ENCODE results near the gene AKTIP. TPM values are rescaled to one million over a fixed set of nuclear protein-coding genes. Genes with fewer than 3 reads are reported as not detected.
A peak's percentile ranks its signal among the peaks of the same experiment; 100 is the strongest.

The AKTIP gene
- total RNA-seq, 2 experiments from 2014 or later, result 60.9 to 66.6 TPM

- DNase-seq (no peak), ATAC-seq (ENCODE audit: low read depth) (no peak)
- H3K27ac Mint-ChIP-seq, result no peak overlapping the region
- peaks cover 20% of the 10 kb centered on the region for H3K9me3 Mint-ChIP-seq
- peaks cover 14% of the 10 kb centered on the region for H3K4me1 Mint-ChIP-seq
- H3K27me3 Mint-ChIP-seq, result no peaks in the 10 kb centered on the region
- H3K4me3 Mint-ChIP-seq, result no peak overlapping the region
- POLR2A ChIA-PET, result interaction anchor here (1.0 kb wide), 1 partner anchor 17 kb away, joined by 3 read pairs; the partner anchor contains the start of gene AKTIP
- H3K36me3 Mint-ChIP-seq, result peaks cover 77% of the 10 kb centered on the region
Observed at GRCh38 chr16:53486230-53486629, 16.8 kb downstream of the AKTIP start.

DNA sequence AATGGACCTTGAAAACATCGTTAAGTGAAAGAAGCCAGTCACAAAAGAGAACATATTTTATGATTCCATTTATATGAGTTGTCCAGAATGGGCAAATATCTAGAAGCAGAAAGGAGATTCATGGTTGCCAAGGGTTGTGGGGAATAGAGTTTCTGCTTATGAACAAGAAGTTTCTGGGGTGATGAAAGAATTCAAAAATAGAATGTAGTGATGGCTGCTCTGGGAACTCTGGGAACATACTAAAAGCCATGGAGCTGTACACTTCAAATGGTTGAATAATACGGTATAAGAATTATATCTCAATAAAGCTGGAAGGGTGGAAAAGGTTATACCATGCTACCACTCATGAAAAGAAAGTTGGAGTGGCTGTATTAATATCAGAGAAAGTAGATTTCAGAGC, 18.5 kb downstream of the AKTIP start:
- H3K4me3 Mint-ChIP-seq, result no peak overlapping the region
- peaks cover 20% of the 10 kb centered on the region for H3K9me3 Mint-ChIP-seq
- no peaks in the 10 kb centered on the region for H3K27me3 Mint-ChIP-seq
- no peak for ATAC-seq (ENCODE audit: low read depth)
- DNase-seq, result no peak
- peaks cover 84% of the 10 kb centered on the region for H3K36me3 Mint-ChIP-seq
- H3K4me1 Mint-ChIP-seq, result peaks cover 12% of the 10 kb centered on the region
- no peak overlapping the region for H3K27ac Mint-ChIP-seq
- POLR2A ChIA-PET, result no interaction called here

DNA sequence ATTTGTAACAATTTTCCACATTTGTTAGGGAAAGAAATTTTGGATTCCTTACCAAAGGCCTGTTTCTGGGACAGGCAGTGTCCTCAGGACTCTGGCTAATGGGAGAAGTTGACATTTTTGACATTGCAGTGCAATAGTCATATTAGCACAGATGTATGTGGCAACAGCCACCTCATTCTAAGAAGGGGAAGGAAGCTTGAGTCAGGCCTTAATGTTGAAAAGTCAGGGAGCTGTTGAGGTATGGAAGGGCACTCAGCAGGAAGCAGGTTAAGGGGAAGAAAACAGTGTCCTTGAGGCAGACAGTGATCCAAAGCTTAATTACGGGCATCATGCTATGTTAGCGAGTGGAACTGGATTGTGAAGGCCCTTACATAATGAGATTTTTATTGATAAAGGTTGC, 20.9 kb downstream of the AKTIP start:
- ATAC-seq (ENCODE audit: low read depth) (no peak), DNase-seq (no peak)
- Mint-ChIP-seq H3K4me3 (no peak overlapping the region), H3K27me3 (no peaks in the 10 kb centered on the region), H3K27ac (peak overlapping the region; percentile 26), H3K4me1 (peaks cover 15% of the 10 kb centered on the region), H3K36me3 (peaks cover 91% of the 10 kb centered on the region), H3K9me3 (peaks cover 24% of the 10 kb centered on the region)
- POLR2A ChIA-PET, result interaction anchor here (1.1 to 1.5 kb wide), 4 partner anchors 12 to 45 kb away, joined by 3 to 5 read pairs (median 4); no protein-coding TSS in a partner anchor

DNA sequence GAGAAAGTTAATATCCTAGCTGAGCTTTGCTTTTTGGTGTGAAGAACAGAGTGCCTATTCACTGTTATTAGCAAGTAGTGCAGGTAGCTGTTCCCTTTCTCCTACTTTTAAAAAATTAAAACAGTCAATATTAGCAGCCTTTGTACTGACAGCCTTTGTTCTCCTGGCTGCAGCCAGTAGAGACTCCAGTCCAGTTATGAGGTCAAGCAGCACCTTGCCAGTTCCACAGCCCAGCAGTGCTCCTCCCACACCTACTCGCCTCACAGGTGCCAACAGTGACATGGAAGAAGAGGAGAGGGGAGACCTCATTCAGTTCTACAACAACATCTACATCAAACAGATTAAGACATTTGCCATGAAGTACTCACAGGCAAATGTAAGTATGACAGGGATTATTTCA, 22.6 kb downstream of the AKTIP start:
- POLR2A ChIA-PET, result interaction anchor here (1.0 to 1.8 kb wide), 3 partner anchors 23 to 46 kb away, joined by 3 to 4 read pairs (median 4); partner anchors contain the start of gene RBL2
- H3K9me3 Mint-ChIP-seq, result peaks cover 21% of the 10 kb centered on the region
- H3K4me3 Mint-ChIP-seq, result no peak overlapping the region
- H3K36me3 Mint-ChIP-seq, result peaks cover 90% of the 10 kb centered on the region
- ATAC-seq (ENCODE audit: low read depth) (no peak), DNase-seq (no peak)
- no peak overlapping the region for H3K27ac Mint-ChIP-seq
- peaks cover 23% of the 10 kb centered on the region for H3K4me1 Mint-ChIP-seq
- H3K27me3 Mint-ChIP-seq, result no peaks in the 10 kb centered on the region

- Mint-ChIP-seq H3K4me3 (no peak overlapping the region), H3K9me3 (peaks cover 12% of the 10 kb centered on the region), H3K27ac (no peak overlapping the region), H3K27me3 (no peaks in the 10 kb centered on the region), H3K4me1 (peaks cover 28% of the 10 kb centered on the region), H3K36me3 (peaks cover 86% of the 10 kb centered on the region)
- ATAC-seq (ENCODE audit: low read depth) (no peak), DNase-seq (no peak)
- POLR2A ChIA-PET, result interaction anchor here (0.5 to 1.8 kb wide), 2 partner anchors 29 to 43 kb away, joined by 3 to 4 read pairs; no protein-coding TSS in a partner anchor
Observed at GRCh38 chr16:53478965-53479364, 24.0 kb downstream of the AKTIP start.

GRCh38 chr16:53476867-53477266, 26.1 kb downstream of the AKTIP start:
- POLR2A ChIA-PET, result interaction anchor here (0.6 to 1.2 kb wide), 5 partner anchors 20 to 180 kb away, joined by 3 to 4 read pairs (median 3); partner anchors contain the start of gene AKTIP
- H3K4me1 Mint-ChIP-seq, result peaks cover 26% of the 10 kb centered on the region
- H3K4me3 Mint-ChIP-seq, result peak overlapping the region; percentile 60
- H3K9me3 Mint-ChIP-seq, result peaks cover 7% of the 10 kb centered on the region
- DNase-seq (no peak), ATAC-seq (ENCODE audit: low read depth) (no peak)
- H3K36me3 Mint-ChIP-seq, result peaks cover 87% of the 10 kb centered on the region
- H3K27me3 Mint-ChIP-seq, result no peaks in the 10 kb centered on the region
- H3K27ac Mint-ChIP-seq, result peak overlapping the region; percentile 68

- no peaks in the 10 kb centered on the region for H3K9me3 Mint-ChIP-seq
- peak overlapping the region; percentile 27 for H3K27ac Mint-ChIP-seq
- ATAC-seq (ENCODE audit: low read depth), result no peak
- POLR2A ChIA-PET, result interaction anchor here (0.6 kb wide), 1 partner anchor 152 kb away, joined by 3 read pairs; no protein-coding TSS in a partner anchor
- no peaks in the 10 kb centered on the region for H3K27me3 Mint-ChIP-seq
- H3K36me3 Mint-ChIP-seq, result peaks cover 45% of the 10 kb centered on the region
- DNase-seq, result no peak
- H3K4me1 Mint-ChIP-seq, result peaks cover 19% of the 10 kb centered on the region
- H3K4me3 Mint-ChIP-seq, result no peak overlapping the region
Observed at GRCh38 chr16:53465606-53466280, 37.3 kb downstream of the AKTIP start.

DNA sequence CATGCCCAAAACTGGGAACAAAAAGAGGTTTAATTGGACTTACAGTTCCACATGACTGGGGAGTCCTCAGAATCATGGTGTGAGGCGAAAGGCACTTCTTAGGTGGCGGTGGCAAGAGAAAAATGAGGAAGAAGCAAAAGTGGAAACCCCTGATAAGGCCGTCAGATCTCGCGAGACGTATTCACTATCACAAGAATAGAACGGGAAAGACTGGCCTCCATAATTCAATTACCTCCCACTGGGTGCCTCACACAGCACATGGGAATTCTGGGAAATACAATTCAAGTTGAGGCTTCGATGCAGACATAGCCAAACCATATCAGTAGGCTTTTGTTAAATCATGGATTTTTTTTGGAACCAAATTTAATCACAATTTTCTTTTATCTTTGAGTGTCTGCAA, 44.4 kb downstream of the AKTIP start:
- H3K4me1 Mint-ChIP-seq, result peaks cover 68% of the 10 kb centered on the region
- DNase-seq, result no peak
- peak overlapping the region; percentile 84 for H3K4me3 Mint-ChIP-seq
- no peaks in the 10 kb centered on the region for H3K9me3 Mint-ChIP-seq
- peaks cover 69% of the 10 kb centered on the region for H3K36me3 Mint-ChIP-seq
- H3K27me3 Mint-ChIP-seq, result no peaks in the 10 kb centered on the region
- POLR2A ChIA-PET, result interaction anchor here (16.2 kb wide), 1 partner anchor 22 kb away, joined by 183 read pairs; the partner anchor contains the start of gene RBL2
- peak overlapping the region; percentile 86 for H3K27ac Mint-ChIP-seq
- no peak for ATAC-seq (ENCODE audit: low read depth)

DNA sequence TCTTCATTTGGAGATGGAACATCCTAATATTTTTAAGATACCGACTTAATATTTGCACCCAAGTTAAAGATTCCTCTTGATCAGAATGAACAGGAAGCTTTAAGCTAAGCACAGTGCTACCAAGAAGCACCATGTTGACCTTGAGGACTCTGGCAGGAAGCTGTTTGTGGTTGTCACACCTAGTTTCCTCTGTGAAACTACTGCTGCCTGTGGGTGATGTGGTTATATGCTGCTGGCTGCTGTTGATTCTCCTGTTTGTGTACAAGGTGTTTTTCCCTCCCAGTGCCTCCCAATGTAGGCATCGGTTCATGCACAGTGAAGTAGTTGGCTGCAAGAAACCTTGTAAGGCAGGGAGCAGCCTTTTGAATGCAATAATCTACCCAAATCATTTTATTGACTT, 45.3 kb downstream of the AKTIP start:
- Mint-ChIP-seq H3K4me1 (peaks cover 72% of the 10 kb centered on the region), H3K27ac (peak overlapping the region; percentile 86), H3K4me3 (peak overlapping the region; percentile 84), H3K27me3 (no peaks in the 10 kb centered on the region), H3K9me3 (no peaks in the 10 kb centered on the region), H3K36me3 (peaks cover 65% of the 10 kb centered on the region)
- DNase-seq, result peak; percentile 44
- ATAC-seq (ENCODE audit: low read depth), result peak; percentile 77
- POLR2A ChIA-PET, result interaction anchor here (0.6 to 16.2 kb wide), 13 partner anchors 9 to 402 kb away, joined by 3 to 183 read pairs (median 3); partner anchors contain the start of genes AKTIP and RBL2

- peak overlapping the region; percentile 86 for H3K27ac Mint-ChIP-seq
- POLR2A ChIA-PET, result interaction anchor here (1.1 to 16.2 kb wide), 6 partner anchors 8 to 401 kb away, joined by 3 to 183 read pairs (median 6); partner anchors contain the start of genes AKTIP and RBL2
- H3K9me3 Mint-ChIP-seq, result no peaks in the 10 kb centered on the region
- H3K27me3 Mint-ChIP-seq, result no peaks in the 10 kb centered on the region
- ATAC-seq (ENCODE audit: low read depth), result peak; percentile 60
- no peak for DNase-seq
- peaks cover 73% of the 10 kb centered on the region for H3K4me1 Mint-ChIP-seq
- peak overlapping the region; percentile 84 for H3K4me3 Mint-ChIP-seq
- H3K36me3 Mint-ChIP-seq, result peaks cover 63% of the 10 kb centered on the region
Observed at GRCh38 chr16:53456625-53457024, 46.4 kb downstream of the AKTIP start.

DNA sequence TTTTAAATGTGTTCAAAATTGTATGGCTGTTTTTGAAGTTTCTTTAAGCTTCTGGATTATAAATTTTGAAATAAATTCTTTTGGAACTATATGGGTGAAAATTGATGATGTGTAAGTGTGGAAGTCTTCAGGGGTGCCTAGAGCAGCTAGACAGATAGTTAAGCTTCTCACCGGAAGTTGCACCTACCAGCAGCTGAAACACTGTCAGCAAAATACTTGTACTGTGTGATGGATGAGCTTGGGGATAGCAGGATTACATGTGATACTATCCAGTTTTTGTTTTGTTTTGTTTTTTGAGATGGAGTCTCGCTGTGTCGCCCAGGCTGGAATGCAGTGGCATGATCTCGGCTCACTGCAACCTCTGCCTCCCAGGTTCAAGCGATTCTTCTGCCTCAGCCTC, 49.1 kb downstream of the AKTIP start:
- H3K27ac Mint-ChIP-seq, result peak overlapping the region; percentile 72
- no peaks in the 10 kb centered on the region for H3K27me3 Mint-ChIP-seq
- no peaks in the 10 kb centered on the region for H3K9me3 Mint-ChIP-seq
- DNase-seq (no peak), ATAC-seq (ENCODE audit: low read depth) (peak; percentile 24)
- H3K36me3 Mint-ChIP-seq, result peaks cover 54% of the 10 kb centered on the region
- H3K4me3 Mint-ChIP-seq, result peak overlapping the region; percentile 51
- POLR2A ChIA-PET, result interaction anchor here (1.5 to 16.2 kb wide), 2 partner anchors 17 to 50 kb away, joined by 4 to 183 read pairs; partner anchors contain the start of genes AKTIP and RBL2
- H3K4me1 Mint-ChIP-seq, result peaks cover 71% of the 10 kb centered on the region

DNA sequence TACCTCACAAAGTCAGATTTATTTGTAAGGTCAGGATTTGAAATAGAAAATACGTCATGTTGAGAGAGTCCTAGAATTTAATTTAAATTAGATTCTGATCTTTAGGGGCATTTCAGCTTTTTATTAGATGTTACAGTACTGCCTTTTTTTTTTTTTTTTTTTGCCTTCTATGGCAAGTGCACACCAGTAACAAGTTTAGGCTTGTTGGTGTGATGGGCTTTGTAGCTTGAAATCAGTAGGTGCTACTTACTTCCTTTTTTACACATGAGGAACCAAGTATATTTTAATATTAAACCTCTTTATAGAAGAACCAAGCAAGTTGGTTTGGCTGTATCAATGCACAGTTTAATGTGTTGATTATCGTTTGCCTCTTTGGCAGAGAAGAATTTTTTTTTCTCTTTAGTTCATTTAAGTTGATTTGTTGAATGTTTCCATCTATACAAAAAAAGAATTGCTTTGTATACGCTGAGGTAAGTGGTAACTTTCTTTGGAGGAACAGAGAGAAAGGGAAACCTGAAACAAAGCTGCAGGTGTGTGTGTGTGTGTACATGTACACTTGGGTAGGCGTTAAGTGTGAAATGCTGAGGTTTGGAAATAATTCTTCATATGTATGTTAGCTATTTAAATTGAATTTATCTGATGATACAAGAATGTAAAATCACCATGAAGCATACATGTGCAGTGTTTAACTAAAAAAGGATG, 53.0 kb downstream of the AKTIP start:
- ATAC-seq (ENCODE audit: low read depth) (no peak), DNase-seq (no peak)
- Mint-ChIP-seq H3K4me3 (peak overlapping the region; percentile 75), H3K36me3 (peaks cover 48% of the 10 kb centered on the region), H3K9me3 (no peaks in the 10 kb centered on the region), H3K4me1 (peaks cover 49% of the 10 kb centered on the region), H3K27ac (peak overlapping the region; percentile 73), H3K27me3 (no peaks in the 10 kb centered on the region)
- POLR2A ChIA-PET, result interaction anchor here (0.6 to 16.2 kb wide), 3 partner anchors 13 to 52 kb away, joined by 3 to 183 read pairs (median 29); partner anchors contain the start of genes AKTIP and RBL2

DNA sequence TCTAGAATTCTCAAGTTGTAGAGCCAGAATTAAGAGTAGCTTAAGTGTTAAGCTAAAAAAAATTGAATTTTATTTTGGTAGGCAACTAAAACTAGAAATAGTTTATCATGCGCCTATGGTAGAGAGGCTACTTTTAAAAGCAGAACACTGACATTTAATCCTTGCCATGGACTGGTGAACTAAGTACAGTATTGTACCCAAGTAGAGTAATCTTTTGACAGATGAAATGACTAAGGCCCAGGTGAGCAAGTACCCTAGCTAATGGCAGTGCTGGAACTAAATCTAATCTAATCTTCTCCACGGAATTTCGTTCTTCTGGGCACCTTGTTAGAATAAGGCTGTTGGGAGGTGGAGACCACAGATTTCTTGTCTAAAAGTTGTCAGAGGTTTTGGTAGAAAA, 56.9 kb downstream of the AKTIP start:
- POLR2A ChIA-PET, result interaction anchor here (1.3 to 16.2 kb wide), 2 partner anchors 9 to 11 kb away, joined by 3 to 183 read pairs; partner anchors contain the start of gene RBL2
- Mint-ChIP-seq H3K9me3 (peaks cover 1% of the 10 kb centered on the region), H3K4me3 (peak overlapping the region; percentile 17), H3K36me3 (peaks cover 60% of the 10 kb centered on the region), H3K4me1 (peaks cover 26% of the 10 kb centered on the region), H3K27ac (peak overlapping the region; percentile 51), H3K27me3 (no peaks in the 10 kb centered on the region)
- no peak for DNase-seq
- ATAC-seq (ENCODE audit: low read depth), result no peak

Data from activated naive CD8-positive, alpha-beta T cell treated with anti-CD3 and anti-CD28 coated beads, Interleukin-2, amount 10 ng/mL, durations not matched to agents 7 days and 5 days (primary cell).